Natural killer cell (primary cell): ENCODE results near the gene ASCC3. TPM values are rescaled to one million over a fixed set of nuclear protein-coding genes. Genes with fewer than 3 reads are reported as not detected.

Experiments
- ATAC-seq, 3 donors: fragments of 150-1000 bp in 2 of 3; fragments of 200-7000 bp in 1 of 3; cut with Tn5 transposase; 1 replicate in 1 of 3; 2 replicates in 2 of 3; pipeline ENCODE4 v1.10.0; 2021; ENCODE audit warnings: mild to moderate bottlenecking in 2 of 3, moderate library complexity in 2 of 3
- DNase-seq, 2 donors: peaks; one replicate each; pipeline versions ENCODE4 v3.0.0 to v3.0.0-alpha.2; 2013 to 2021; ENCODE audit warnings: mixed read lengths in 1 of 2
- H3K27ac ChIP-seq: one replicate; pipeline ENCODE4 v1.5.1; 2013; ENCODE audit warnings: mild to moderate bottlenecking, low read length
- H3K27me3 ChIP-seq: one replicate; pipeline ENCODE4 v1.6.1; 2013; ENCODE audit warnings: low read length; ENCODE audit not compliant: control insufficient read depth, insufficient read depth
- H3K36me3 ChIP-seq: one replicate; pipeline ENCODE4 v1.6.1; 2013; ENCODE audit warnings: low read length; ENCODE audit not compliant: control insufficient read depth, insufficient read depth
- H3K4me1 ChIP-seq: one replicate; pipeline ENCODE4 v1.6.1; 2013; ENCODE audit warnings: low read length; ENCODE audit not compliant: control insufficient read depth, insufficient read depth
- H3K4me3 ChIP-seq: one replicate; pipeline ENCODE4 v1.5.1; 2013; ENCODE audit warnings: low read length
- H3K9me3 ChIP-seq: one replicate; pipeline ENCODE4 v1.6.1; 2013; ENCODE audit warnings: low read length; ENCODE audit not compliant: control insufficient read depth, insufficient read depth
- H3K27ac Mint-ChIP-seq, 2 donors: one replicate each; pipeline ENCODE4 v1.8.0; 2022; ENCODE audit warnings: mild to moderate bottlenecking in 2 of 2, mixed read lengths in 2 of 2, moderate library complexity in 1 of 2
- H3K27me3 Mint-ChIP-seq, 2 donors: one replicate each; pipeline ENCODE4 v1.8.0; 2022; ENCODE audit warnings: low read depth in 2 of 2, mixed read lengths in 2 of 2
- H3K36me3 Mint-ChIP-seq: one replicate; pipeline ENCODE4 v1.8.0; 2022; ENCODE audit warnings: mixed read lengths
- H3K4me1 Mint-ChIP-seq, 2 donors: one replicate each; pipeline ENCODE4 v1.8.0; 2022; ENCODE audit warnings: mixed read lengths in 2 of 2
- H3K4me3 Mint-ChIP-seq: one replicate; pipeline ENCODE4 v1.8.0; 2022; ENCODE audit warnings: mild to moderate bottlenecking, moderate library complexity, mixed read lengths
- H3K9me3 Mint-ChIP-seq, 2 donors: one replicate each; pipeline ENCODE4 v1.8.0; 2022; ENCODE audit warnings: mixed read lengths in 2 of 2
- WGBS: methylation state at CpG from one replicate; pipeline ENCODE4 v1.1.7; 2013; ENCODE audit warnings: missing lambda C conversion rate; ENCODE audit not compliant: insufficient coverage; 5-methylcytosine and 5-hydroxymethylcytosine counted together
- intact Hi-C: fragments of 100-400 bp; cut with micrococcal nuclease; formaldehyde crosslinking; loops from one replicate; pipeline ENCODE4 v1.14.2; 2022
- total RNA-seq, 4 donors: library from RNA; stranded (reverse); fragments of 120-200 nt in 1 of 4; gene quantifications; one replicate each; pipeline versions ENCODE4 v1.2.3 to v1.2.4, GENCODE V29; 2013 to 2022
- TF ChIP-seq, protein P1 (sequence below): fragments of 200-600 bp; IDR thresholded peaks from one replicate; pipeline ENCODE4 v1.8.0; 2022; ENCODE audit warnings: antibody characterized with exemption

Gene ASCC3
- total RNA-seq, 3 donors from 2014 or later (not counting 1 experiment from before 2014, with no cell fraction given): 42.3 to 50.0 (median 44.1) TPM

DNA sequence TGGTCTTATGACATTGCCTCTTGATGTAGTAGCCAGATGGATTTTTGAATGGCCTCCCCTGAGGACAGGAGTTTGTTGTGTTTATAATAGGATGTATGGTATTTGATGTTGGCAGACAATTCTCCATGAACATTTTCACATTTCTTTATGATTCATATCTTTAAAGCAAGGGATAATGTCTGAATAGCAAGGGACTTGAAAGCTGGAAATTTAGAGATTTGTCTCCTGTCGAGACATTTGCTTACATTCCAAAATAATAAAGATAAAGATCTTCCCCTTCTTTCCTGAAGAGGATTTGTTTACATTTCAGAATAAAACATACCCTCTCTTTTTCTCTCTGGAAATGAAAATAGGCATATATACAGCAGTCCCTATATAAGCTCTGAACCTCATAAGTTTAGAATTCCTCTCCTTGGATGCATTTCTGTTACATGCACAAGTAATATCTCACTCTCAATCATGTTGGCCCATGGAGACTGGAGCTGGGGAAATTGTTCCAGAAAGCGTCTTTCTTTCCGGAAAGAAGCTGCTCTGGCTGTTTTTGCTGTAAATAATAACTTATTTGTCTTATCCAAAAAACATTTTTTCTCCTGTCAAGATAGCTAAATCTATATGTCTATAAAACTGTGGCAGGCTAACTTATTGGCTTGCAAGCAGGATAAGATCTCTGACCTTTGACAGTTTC, 42.5 kb upstream of the ASCC3 start:
- Mint-ChIP-seq H3K27me3 (peaks cover 0 to 8% of the 10 kb centered on the region in 2 donors), H3K27ac (no peak overlapping the region), H3K36me3 (no peaks in the 10 kb centered on the region), H3K9me3 (no peaks in the 10 kb centered on the region), H3K4me3 (no peak overlapping the region), H3K4me1 (no peaks in the 10 kb centered on the region)
- no peak overlapping the region for H3K4me3 ChIP-seq
- H3K9me3 ChIP-seq: no peaks in the 10 kb centered on the region
- H3K27ac ChIP-seq: no peak overlapping the region
- TF ChIP-seq, protein P1, sequence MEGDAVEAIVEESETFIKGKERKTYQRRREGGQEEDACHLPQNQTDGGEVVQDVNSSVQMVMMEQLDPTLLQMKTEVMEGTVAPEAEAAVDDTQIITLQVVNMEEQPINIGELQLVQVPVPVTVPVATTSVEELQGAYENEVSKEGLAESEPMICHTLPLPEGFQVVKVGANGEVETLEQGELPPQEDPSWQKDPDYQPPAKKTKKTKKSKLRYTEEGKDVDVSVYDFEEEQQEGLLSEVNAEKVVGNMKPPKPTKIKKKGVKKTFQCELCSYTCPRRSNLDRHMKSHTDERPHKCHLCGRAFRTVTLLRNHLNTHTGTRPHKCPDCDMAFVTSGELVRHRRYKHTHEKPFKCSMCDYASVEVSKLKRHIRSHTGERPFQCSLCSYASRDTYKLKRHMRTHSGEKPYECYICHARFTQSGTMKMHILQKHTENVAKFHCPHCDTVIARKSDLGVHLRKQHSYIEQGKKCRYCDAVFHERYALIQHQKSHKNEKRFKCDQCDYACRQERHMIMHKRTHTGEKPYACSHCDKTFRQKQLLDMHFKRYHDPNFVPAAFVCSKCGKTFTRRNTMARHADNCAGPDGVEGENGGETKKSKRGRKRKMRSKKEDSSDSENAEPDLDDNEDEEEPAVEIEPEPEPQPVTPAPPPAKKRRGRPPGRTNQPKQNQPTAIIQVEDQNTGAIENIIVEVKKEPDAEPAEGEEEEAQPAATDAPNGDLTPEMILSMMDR: no peak
- H3K4me1 ChIP-seq: no peaks in the 10 kb centered on the region
- ATAC-seq (no peak), DNase-seq (no peak)
- no peaks in the 10 kb centered on the region for H3K36me3 ChIP-seq
- intact Hi-C loops: loop anchor here (10.0 kb wide), 1 partner anchor 519 kb away; no protein-coding TSS in a partner anchor
- WGBS: 83% methylated on average over 2 of the region's 3 CpGs
- H3K27me3 ChIP-seq: peaks cover 2% of the 10 kb centered on the region

DNA sequence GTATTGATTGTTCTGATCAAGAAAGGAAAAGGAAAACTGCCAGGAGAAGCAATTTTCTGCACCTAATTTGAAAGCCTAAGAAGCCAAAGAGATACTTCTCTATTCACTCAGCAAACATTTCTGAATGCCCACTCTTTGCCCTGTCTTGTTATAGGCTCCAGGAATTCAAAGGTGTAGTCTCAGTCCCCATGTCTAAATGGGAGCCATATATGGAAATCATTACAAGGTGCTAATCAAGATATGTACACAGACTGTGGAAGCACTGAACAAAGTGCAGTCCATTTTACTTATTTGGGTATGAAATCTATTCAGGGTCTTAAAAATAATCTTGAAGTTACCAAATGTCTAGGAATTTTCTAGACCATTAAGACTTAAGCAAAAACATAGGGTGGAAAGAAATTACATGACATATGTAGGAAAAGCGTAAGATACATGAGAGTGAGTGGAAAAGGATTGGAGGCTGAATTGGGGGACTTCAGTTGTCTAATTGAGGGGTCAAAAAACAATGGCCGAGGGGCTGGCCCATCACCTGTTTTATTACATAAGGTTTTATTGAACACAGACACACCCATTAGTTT, 39.0 kb upstream of the ASCC3 start:
- H3K9me3 Mint-ChIP-seq: peaks cover 0 to 2% of the 10 kb centered on the region in 2 donors
- no peaks in the 10 kb centered on the region for H3K4me1 Mint-ChIP-seq
- peaks cover 0 to 8% of the 10 kb centered on the region in 2 donors for H3K27me3 Mint-ChIP-seq
- no peaks in the 10 kb centered on the region for H3K36me3 Mint-ChIP-seq
- H3K36me3 ChIP-seq: no peaks in the 10 kb centered on the region
- TF ChIP-seq, protein P1: no peak
- peaks cover 4% of the 10 kb centered on the region for H3K27me3 ChIP-seq
- DNase-seq (no peak), ATAC-seq (no peak)
- no peak overlapping the region for H3K27ac Mint-ChIP-seq
- no peak overlapping the region for H3K27ac ChIP-seq
- intact Hi-C loops: loop anchor here (10.0 kb wide), 1 partner anchor 515 kb away; no protein-coding TSS in a partner anchor
- H3K4me1 ChIP-seq: no peaks in the 10 kb centered on the region
- no peak overlapping the region for H3K4me3 Mint-ChIP-seq
- WGBS: 94% methylated on average over 2 of the region's 2 CpGs
- H3K4me3 ChIP-seq: no peak overlapping the region
- no peaks in the 10 kb centered on the region for H3K9me3 ChIP-seq

DNA sequence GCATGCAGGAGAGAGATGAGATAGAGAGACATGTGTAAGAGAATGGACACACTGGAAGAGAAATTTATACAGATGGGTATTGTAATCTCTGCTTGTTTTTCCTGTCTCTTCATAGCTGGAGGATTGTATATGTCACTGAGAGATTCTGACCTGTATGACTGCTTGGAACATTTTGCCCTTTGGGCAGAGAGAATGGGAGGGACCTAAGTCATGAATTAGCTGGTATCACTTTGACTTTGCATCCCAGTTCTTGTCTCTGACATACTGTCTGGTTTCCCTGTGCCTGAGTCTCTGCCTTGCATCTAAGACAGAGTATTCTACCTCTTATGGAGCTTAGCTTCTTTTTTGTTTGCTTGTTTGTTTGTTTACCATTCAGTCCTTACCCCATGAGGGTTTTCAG, 37.0 kb upstream of the ASCC3 start:
- Histone ChIP-seq H3K27ac (no peak overlapping the region), H3K36me3 (no peaks in the 10 kb centered on the region), H3K4me1 (no peaks in the 10 kb centered on the region), H3K4me3 (no peak overlapping the region), H3K27me3 (peaks cover 6% of the 10 kb centered on the region), H3K9me3 (no peaks in the 10 kb centered on the region)
- peaks cover 0 to 16% of the 10 kb centered on the region in 2 donors for H3K27me3 Mint-ChIP-seq
- no peaks in the 10 kb centered on the region for H3K4me1 Mint-ChIP-seq
- TF ChIP-seq, protein P1: no peak
- peaks cover 0 to 6% of the 10 kb centered on the region in 2 donors for H3K9me3 Mint-ChIP-seq
- DNase-seq (no peak), ATAC-seq (no peak)
- no peak overlapping the region for H3K4me3 Mint-ChIP-seq
- intact Hi-C loops: no loop called here
- H3K27ac Mint-ChIP-seq: no peak overlapping the region
- peaks cover 8% of the 10 kb centered on the region for H3K36me3 Mint-ChIP-seq
